GM21447 (cell line): ENCODE results near the gene UBE2U.

Source experiments
- ATAC-seq: cut with Tn5 transposase; IDR thresholded peaks from one replicate; pipeline ENCODE4 v1.9.1; 2021; ENCODE audit not compliant: unreplicated experiment

UBE2U gene

GRCh38 chr1:64203420-64203819 is at the start of gene UBE2U:
UBE2U (plus strand) TSS chr1:64203623; CDS start chr1:64204051, 428 bp downstream.
- ATAC-seq = no peak

- ATAC-seq = no peak
Observed at GRCh38 chr1:64155278-64155677, 48.1 kb upstream of the UBE2U start.

- no peak for ATAC-seq
Observed at GRCh38 chr1:64161357-64161941, 42.0 kb upstream of the UBE2U start.

GRCh38 chr1:64162151-64162550 is 41.3 kb upstream of the UBE2U start:
- ATAC-seq = no peak

- no peak for ATAC-seq
Observed at GRCh38 chr1:64162804-64163203, 40.6 kb upstream of the UBE2U start.

- no peak for ATAC-seq
Observed at GRCh38 chr1:64163431-64163830, 40.0 kb upstream of the UBE2U start.

GRCh38 chr1:64163970-64164369 is 39.5 kb upstream of the UBE2U start:
- ATAC-seq = no peak

- ATAC-seq = no peak
Observed at GRCh38 chr1:64166629-64167028, 36.8 kb upstream of the UBE2U start.

GRCh38 chr1:64167176-64167575 is 36.2 kb upstream of the UBE2U start:
- ATAC-seq = no peak

- no peak for ATAC-seq
Observed at GRCh38 chr1:64171246-64171645, 32.2 kb upstream of the UBE2U start.

GRCh38 chr1:64171797-64172281 is 31.6 kb upstream of the UBE2U start:
- peak; percentile 82 for ATAC-seq

- no peak for ATAC-seq
Observed at GRCh38 chr1:64172458-64172983, 30.9 kb upstream of the UBE2U start.

GRCh38 chr1:64173336-64173940 is 30.0 kb upstream of the UBE2U start:
- no peak for ATAC-seq

- ATAC-seq = no peak
Observed at GRCh38 chr1:64175639-64176038, 27.8 kb upstream of the UBE2U start.

GRCh38 chr1:64176659-64177058 is 26.8 kb upstream of the UBE2U start:
- no peak for ATAC-seq

GRCh38 chr1:64179588-64179987 is 23.8 kb upstream of the UBE2U start:
- no peak for ATAC-seq

GRCh38 chr1:64182207-64182606 is 21.2 kb upstream of the UBE2U start:
- no peak for ATAC-seq

GRCh38 chr1:64183395-64184002 is 19.9 kb upstream of the UBE2U start:
- no peak for ATAC-seq

- ATAC-seq = no peak
Observed at GRCh38 chr1:64184003-64184440, 19.4 kb upstream of the UBE2U start.

- ATAC-seq = no peak
Observed at GRCh38 chr1:64186138-64186897, 17.1 kb upstream of the UBE2U start.

- no peak for ATAC-seq
Observed at GRCh38 chr1:64186898-64187280, 16.5 kb upstream of the UBE2U start.
